HG03108 (cell line): ENCODE results near the gene METTL26.

ENCODE experiments used
- ATAC-seq: cut with Tn5 transposase; IDR thresholded peaks from one replicate; pipeline ENCODE4 v1.9.1; 2021; ENCODE audit warnings: moderate library complexity; ENCODE audit not compliant: unreplicated experiment

METTL26 gene

GRCh38 chr16:638836-639235, 2.7 kb upstream of the METTL26 start:
- no peak for ATAC-seq

GRCh38 chr16:638034-638543, 2.0 kb upstream of the METTL26 start:
- no peak for ATAC-seq

- no peak for ATAC-seq
Observed at GRCh38 chr16:637081-638018, 1.2 kb upstream of the METTL26 start.

- no peak for ATAC-seq
Observed at GRCh38 chr16:635573-636205, 416 bp downstream of the METTL26 start.

- ATAC-seq: no peak
Observed at GRCh38 chr16:634996-635395, 1.1 kb downstream of the METTL26 start.

- no peak for ATAC-seq
Observed at GRCh38 chr16:634051-634670, 1.9 kb downstream of the METTL26 start.

- no peak for ATAC-seq
Observed at GRCh38 chr16:633336-634050, 2.6 kb downstream of the METTL26 start.

GRCh38 chr16:632486-633335, 3.4 kb downstream of the METTL26 start:
- ATAC-seq: no peak

- ATAC-seq: no peak
Observed at GRCh38 chr16:631808-632358, 4.2 kb downstream of the METTL26 start.

GRCh38 chr16:630815-631405, 5.2 kb downstream of the METTL26 start, which contains the start of gene WFIKKN1:
Gene WFIKKN1 (plus strand): TSS chr16:630985. CDS start chr16:631254, 269 bp downstream.
- ATAC-seq: no peak

- no peak for ATAC-seq
Observed at GRCh38 chr16:630249-630814, 5.8 kb downstream of the METTL26 start.

- no peak for ATAC-seq
Observed at GRCh38 chr16:629833-630248, 6.3 kb downstream of the METTL26 start.

- no peak for ATAC-seq
Observed at GRCh38 chr16:629185-629832, 6.8 kb downstream of the METTL26 start.

GRCh38 chr16:628321-629061, 7.6 kb downstream of the METTL26 start:
- no peak for ATAC-seq

- no peak for ATAC-seq
Observed at GRCh38 chr16:627454-628239, 8.5 kb downstream of the METTL26 start.

GRCh38 chr16:626787-627453, 9.2 kb downstream of the METTL26 start:
- no peak for ATAC-seq
